ENCODE data around the gene EEF1AKMT3.

The EEF1AKMT3 gene

GRCh38 chr12:57744194-57744776 lies 28.1 kb upstream of the EEF1AKMT3 start:
- Histone ChIP-seq H2BK120ac (ENCODE audit: low read depth, low read length) (no peak overlapping the region), H3K4me1 (ENCODE audit: control insufficient read depth in 2 of 2, insufficient read depth in 1 of 2, low read depth in 1 of 2, low read length in 2 of 2) (peaks cover 9 to 27% of the 10 kb centered on the region in 2 donors), H2AK5ac (ENCODE audit: low read depth, low read length) (no peak overlapping the region), H4K8ac (ENCODE audit: low read depth, low read length) (no peak overlapping the region), H2AFZ (ENCODE audit: low read length) (peak overlapping the region; percentile 90), H3K79me1 (ENCODE audit: low read depth, low read length) (no peaks in the 10 kb centered on the region), H2BK5ac (ENCODE audit: low read length) (no peak overlapping the region), H3K27me3 (ENCODE audit: control insufficient read depth in 3 of 3, insufficient read depth in 3 of 3, low read depth in 1 of 3, low read length in 3 of 3) (peaks cover 0 to 27% (median under 1%) of the 10 kb centered on the region in 3 experiments), H3K4me3 (ENCODE audit: low read length in 2 of 2) (peak overlapping the region; percentile 76 to 87), H3K9ac (ENCODE audit: low read depth, low read length, poor library complexity) (no peak overlapping the region), H3K23ac (ENCODE audit: low read depth, low read length, poor library complexity) (no peak overlapping the region), H2BK12ac (ENCODE audit: low read length) (no peak overlapping the region), H3K18ac (ENCODE audit: low read length) (peak overlapping the region; percentile 5), H3K36me3 (replicated peaks in 1 of 2; ENCODE audit: control insufficient read depth in 2 of 2, insufficient read depth in 2 of 2, low read length in 2 of 2) (peaks cover 16 to 37% of the 10 kb centered on the region in 2 donors), H3K27ac (replicated peaks; ENCODE audit: low read length) (peak overlapping the region; percentile 63), H3K14ac (ENCODE audit: low read length) (no peak overlapping the region), H4K91ac (ENCODE audit: low read depth, low read length, poor library complexity) (no peak overlapping the region), H3K4ac (ENCODE audit: low read length) (no peak overlapping the region), H3K9me3 (replicated peaks in 1 of 2; ENCODE audit: control insufficient read depth in 2 of 2, insufficient read depth in 1 of 2, low read depth in 1 of 2, low read length in 2 of 2) (no peaks in the 10 kb centered on the region), H3K4me2 (ENCODE audit: insufficient read depth, low read length, poor library complexity, severe bottlenecking) (peak overlapping the region; percentile 56), H2BK15ac (ENCODE audit: low read length) (no peak overlapping the region)
- no peak for DNase-seq (ENCODE audit: low spot score)
- no CpG with 5 or more reads among the region's 21 CpGs for WGBS, 2 donors (ENCODE audit: extremely low coverage in 2 of 2, insufficient read length in 2 of 2, insufficient replicate concordance in 1 of 2)

- Histone ChIP-seq H2BK120ac (ENCODE audit: low read depth, low read length) (no peak within 1 kb of the TSS), H3K14ac (ENCODE audit: low read length) (no peak within 1 kb of the TSS), H3K18ac (ENCODE audit: low read length) (peak within 1 kb of the TSS; percentile 97), H3K4me2 (ENCODE audit: insufficient read depth, low read length, poor library complexity, severe bottlenecking) (peak within 1 kb of the TSS; percentile 85), H3K4ac (ENCODE audit: low read length) (no peak within 1 kb of the TSS), H4K8ac (ENCODE audit: low read depth, low read length) (no peak within 1 kb of the TSS), H4K91ac (ENCODE audit: low read depth, low read length, poor library complexity) (no peak within 1 kb of the TSS), H3K4me3 (ENCODE audit: low read length in 2 of 2) (peak within 1 kb of the TSS; percentile 82 to 87), H3K9ac (ENCODE audit: low read depth, low read length, poor library complexity) (peak within 1 kb of the TSS; percentile 79), H2AK5ac (ENCODE audit: low read depth, low read length) (peak within 1 kb of the TSS; percentile 51), H3K9me3 (replicated peaks in 1 of 2; ENCODE audit: control insufficient read depth in 2 of 2, insufficient read depth in 1 of 2, low read depth in 1 of 2, low read length in 2 of 2) (no peaks in the 10 kb centered on the region), H2BK5ac (ENCODE audit: low read length) (no peak within 1 kb of the TSS), H2BK15ac (ENCODE audit: low read length) (no peak within 1 kb of the TSS), H3K79me1 (ENCODE audit: low read depth, low read length) (no peaks in the 10 kb centered on the region), H2AFZ (ENCODE audit: low read length) (peak within 1 kb of the TSS; percentile 90), H3K36me3 (replicated peaks in 1 of 2; ENCODE audit: control insufficient read depth in 2 of 2, insufficient read depth in 2 of 2, low read length in 2 of 2) (peaks cover 18 to 43% of the 10 kb centered on the region in 2 donors), H2BK12ac (ENCODE audit: low read length) (no peak within 1 kb of the TSS), H3K23ac (ENCODE audit: low read depth, low read length, poor library complexity) (peak within 1 kb of the TSS; percentile 14), H3K27me3 (ENCODE audit: control insufficient read depth in 3 of 3, insufficient read depth in 3 of 3, low read depth in 1 of 3, low read length in 3 of 3) (peaks cover 0 to 21% (median 0%) of the 10 kb centered on the region in 3 experiments), H3K4me1 (ENCODE audit: control insufficient read depth in 2 of 2, insufficient read depth in 1 of 2, low read depth in 1 of 2, low read length in 2 of 2) (peaks cover 4 to 21% of the 10 kb centered on the region in 2 donors), H3K27ac (replicated peaks; ENCODE audit: low read length) (peak within 1 kb of the TSS; percentile 81)
- no CpG with 5 or more reads among the region's 29 CpGs for WGBS, 2 donors (ENCODE audit: extremely low coverage in 2 of 2, insufficient read length in 2 of 2, insufficient replicate concordance in 1 of 2)
- DNase-seq (ENCODE audit: low spot score) = peak; percentile 91
Measured at GRCh38 chr12:57744777-57745484, 27.5 kb upstream of the EEF1AKMT3 start, which contains the start of gene TSPAN31. TSPAN31 (plus strand) TSS chr12:57745039; CDS start chr12:57745155, 116 bp downstream.

DNA sequence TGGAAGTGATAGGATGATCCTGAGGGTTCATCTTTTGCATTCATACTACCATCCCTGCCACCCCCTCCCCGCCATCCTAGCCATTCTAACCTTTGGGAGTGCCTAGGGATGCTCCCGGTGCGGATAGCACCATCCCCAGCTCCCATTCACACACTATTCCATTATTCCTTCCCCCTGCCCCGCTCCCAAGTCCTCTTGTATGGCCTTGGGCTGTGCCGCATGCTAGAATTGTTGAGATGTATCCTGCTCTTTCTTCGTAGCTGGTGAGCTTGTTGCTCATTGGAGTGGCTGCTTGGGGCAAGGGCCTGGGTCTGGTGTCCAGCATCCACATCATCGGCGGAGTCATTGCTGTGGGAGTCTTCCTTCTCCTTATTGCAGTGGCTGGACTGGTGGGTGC lies 26.9 kb upstream of the EEF1AKMT3 start:
- no peaks in the 10 kb centered on the region for H3K79me1 ChIP-seq (ENCODE audit: low read depth, low read length)
- no peak overlapping the region for H2BK120ac ChIP-seq (ENCODE audit: low read depth, low read length)
- no CpG with 5 or more reads among the region's 8 CpGs for WGBS, 2 donors (ENCODE audit: extremely low coverage in 2 of 2, insufficient read length in 2 of 2, insufficient replicate concordance in 1 of 2)
- H2BK12ac ChIP-seq (ENCODE audit: low read length) = no peak overlapping the region
- H3K4me2 ChIP-seq (ENCODE audit: insufficient read depth, low read length, poor library complexity, severe bottlenecking) = peak overlapping the region; percentile 85
- H2BK15ac ChIP-seq (ENCODE audit: low read length) = no peak overlapping the region
- no peak overlapping the region for H3K27ac ChIP-seq (replicated peaks; ENCODE audit: low read length)
- H4K8ac ChIP-seq (ENCODE audit: low read depth, low read length) = no peak overlapping the region
- H3K9me3 ChIP-seq (replicated peaks in 1 of 2; ENCODE audit: control insufficient read depth in 2 of 2, insufficient read depth in 1 of 2, low read depth in 1 of 2, low read length in 2 of 2) = no peaks in the 10 kb centered on the region
- no peak overlapping the region for H3K14ac ChIP-seq (ENCODE audit: low read length)
- H3K4ac ChIP-seq (ENCODE audit: low read length) = no peak overlapping the region
- H3K4me3 ChIP-seq (ENCODE audit: low read length in 2 of 2) = peak overlapping the region; percentile 82 to 87
- no peak overlapping the region for H4K91ac ChIP-seq (ENCODE audit: low read depth, low read length, poor library complexity)
- H2AK5ac ChIP-seq (ENCODE audit: low read depth, low read length) = peak overlapping the region; percentile 51
- peaks cover 21 to 49% of the 10 kb centered on the region in 2 donors for H3K36me3 ChIP-seq (replicated peaks in 1 of 2; ENCODE audit: control insufficient read depth in 2 of 2, insufficient read depth in 2 of 2, low read length in 2 of 2)
- H2BK5ac ChIP-seq (ENCODE audit: low read length) = no peak overlapping the region
- H2AFZ ChIP-seq (ENCODE audit: low read length) = peak overlapping the region; percentile 90
- peak overlapping the region; percentile 1 for H3K18ac ChIP-seq (ENCODE audit: low read length)
- H3K27me3 ChIP-seq (ENCODE audit: control insufficient read depth in 3 of 3, insufficient read depth in 3 of 3, low read depth in 1 of 3, low read length in 3 of 3) = peaks cover 0 to 16% (median 0%) of the 10 kb centered on the region in 3 experiments
- peak overlapping the region; percentile 68 for H3K9ac ChIP-seq (ENCODE audit: low read depth, low read length, poor library complexity)
- DNase-seq (ENCODE audit: low spot score) = no peak
- H3K23ac ChIP-seq (ENCODE audit: low read depth, low read length, poor library complexity) = peak overlapping the region; percentile 14
- peaks cover 4 to 20% of the 10 kb centered on the region in 2 donors for H3K4me1 ChIP-seq (ENCODE audit: control insufficient read depth in 2 of 2, insufficient read depth in 1 of 2, low read depth in 1 of 2, low read length in 2 of 2)

DNA sequence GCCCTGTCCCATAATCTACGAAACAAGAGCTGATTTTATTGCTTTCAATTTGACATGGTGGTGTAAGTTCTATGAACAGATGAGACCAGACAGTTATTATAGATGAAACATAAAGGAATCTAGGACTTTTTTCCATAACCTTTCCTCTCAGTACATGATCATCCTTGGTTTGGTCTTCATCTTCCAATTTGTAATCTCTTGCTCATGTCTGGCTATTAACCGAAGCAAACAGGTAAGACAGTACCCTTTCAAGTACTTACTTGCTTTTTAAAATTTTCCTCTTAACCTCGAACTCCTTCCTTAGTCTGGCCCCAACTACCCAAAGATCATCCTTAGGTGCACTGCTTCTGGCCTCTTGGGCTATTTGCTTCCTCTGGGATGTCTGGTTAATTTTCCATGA lies 26.4 kb upstream of the EEF1AKMT3 start:
- Histone ChIP-seq H3K27ac (replicated peaks; ENCODE audit: low read length) (no peak overlapping the region), H2AK5ac (ENCODE audit: low read depth, low read length) (no peak overlapping the region), H3K36me3 (replicated peaks in 1 of 2; ENCODE audit: control insufficient read depth in 2 of 2, insufficient read depth in 2 of 2, low read length in 2 of 2) (peaks cover 25 to 54% of the 10 kb centered on the region in 2 donors), H3K27me3 (ENCODE audit: control insufficient read depth in 3 of 3, insufficient read depth in 3 of 3, low read depth in 1 of 3, low read length in 3 of 3) (peaks cover 0 to 10% (median 0%) of the 10 kb centered on the region in 3 experiments), H3K23ac (ENCODE audit: low read depth, low read length, poor library complexity) (no peak overlapping the region), H3K4ac (ENCODE audit: low read length) (no peak overlapping the region), H3K79me1 (ENCODE audit: low read depth, low read length) (peaks cover under 1% of the 10 kb centered on the region), H2BK15ac (ENCODE audit: low read length) (no peak overlapping the region), H3K18ac (ENCODE audit: low read length) (no peak overlapping the region), H3K9ac (ENCODE audit: low read depth, low read length, poor library complexity) (no peak overlapping the region), H3K4me2 (ENCODE audit: insufficient read depth, low read length, poor library complexity, severe bottlenecking) (peak overlapping the region; percentile 85), H3K4me3 (ENCODE audit: low read length in 2 of 2) (peak overlapping the region in 1 of 2 donors; percentile 87), H3K14ac (ENCODE audit: low read length) (no peak overlapping the region), H4K91ac (ENCODE audit: low read depth, low read length, poor library complexity) (no peak overlapping the region), H2BK12ac (ENCODE audit: low read length) (no peak overlapping the region), H2BK120ac (ENCODE audit: low read depth, low read length) (no peak overlapping the region), H4K8ac (ENCODE audit: low read depth, low read length) (no peak overlapping the region), H3K9me3 (replicated peaks in 1 of 2; ENCODE audit: control insufficient read depth in 2 of 2, insufficient read depth in 1 of 2, low read depth in 1 of 2, low read length in 2 of 2) (no peaks in the 10 kb centered on the region), H2BK5ac (ENCODE audit: low read length) (no peak overlapping the region), H2AFZ (ENCODE audit: low read length) (no peak overlapping the region), H3K4me1 (ENCODE audit: control insufficient read depth in 2 of 2, insufficient read depth in 1 of 2, low read depth in 1 of 2, low read length in 2 of 2) (peaks cover 8 to 21% of the 10 kb centered on the region in 2 donors)
- no CpG with 5 or more reads among the region's 3 CpGs for WGBS, 2 donors (ENCODE audit: extremely low coverage in 2 of 2, insufficient read length in 2 of 2, insufficient replicate concordance in 1 of 2)
- DNase-seq (ENCODE audit: low spot score) = no peak
